H1 (cell line): Measurements from ENCODE around the gene ABI1. TPM values are rescaled to one million over a fixed set of nuclear protein-coding genes. Genes with fewer than 3 reads are reported as not detected.

Experiments
- ATF2 ChIP-seq: IDR thresholded peaks from 2 replicates; pipeline ENCODE4 v1.6.1; 2012; ENCODE audit warnings: low read length, inconsistent platforms
- CBX8 ChIP-seq: fragments of 300-800, 300-1000 bp; sonication (generic); IDR thresholded peaks from 2 replicates; pipeline ENCODE4 v1.7.1; 2016; ENCODE audit warnings: low read depth, low read length, borderline replicate concordance
- EP300 ChIP-seq, 2 experiments: IDR thresholded peaks; 1 replicate in 1 of 2; 2 replicates in 1 of 2; pipeline ENCODE4 v1.6.1; 2011 to 2012; ENCODE audit warnings: low read depth in 2 of 2, low read length in 2 of 2, mild to moderate bottlenecking in 2 of 2, borderline replicate concordance in 1 of 2, inconsistent platforms in 1 of 2, moderate library complexity in 1 of 2
- FOSL1 ChIP-seq: IDR thresholded peaks from 2 replicates; pipeline ENCODE4 v1.6.1; 2011; ENCODE audit warnings: mild to moderate bottlenecking, low read depth, low read length, moderate library complexity; ENCODE audit not compliant: insufficient read depth
- RBBP5 ChIP-seq: IDR thresholded peaks from 2 replicates; pipeline ENCODE4 v1.7.1; 2012; ENCODE audit warnings: low read depth, mild to moderate bottlenecking, inconsistent platforms, low read length, moderate library complexity, borderline replicate concordance
- polyA plus RNA-seq, 7 experiments: library from polyadenylated mRNA; depleted of rRNA in 3 of 7; stranded (reverse) in 5 of 7; unstranded in 2 of 7; fragments of >200 nt in 5 of 7; fragments of 200-250 nt in 2 of 7; gene quantifications; 1 replicate in 5 of 7; 2 replicates in 1 of 7; 4 replicates in 1 of 7; pipeline versions ENCODE4 v1.2.1 to v1.2.3, GENCODE V29; 2011 to 2013; ENCODE audit warnings: missing spikeins in 2 of 7, mixed read lengths in 2 of 7
- total RNA-seq: library from RNA; stranded (reverse); fragmentation: NEBNext Ultra II Directional; extraction: Animal tissue kit (Norgen Biotek cat#: 25700); gene quantifications from 2 replicates; pipeline ENCODE4 v1.2.1, GENCODE V29; 2021

The ABI1 gene
- total and polyA plus RNA-seq, 2 of the 8 experiments (the other 6 are each of a cell fraction or from before 2014, with no cell fraction given) = 35.4 to 37.0 TPM

GRCh38 chr10:26698909-26699308 lies 161.8 kb downstream of the ABI1 start (continued):
- TF ChIP-seq CBX8 (no peak), FOSL1 (no peak), EP300 (IDR thresholded peaks at IDR 0.05; ENCODE audit: borderline replicate concordance in 1 of 2, low read depth in 2 of 2, low read length in 2 of 2) (no peak), RBBP5 (no peak), ATF2 (no peak)
